Astrocyte of the cerebellum (primary cell): ENCODE measurements around the gene KDM4B.

Source experiments
- DNase-seq: peaks from one replicate; pipeline ENCODE4 v3.0.0-alpha.2; 2011; ENCODE audit warnings: low read depth
- H3K4me3 ChIP-seq: 2 replicates; pipeline ENCODE4 v1.5.1; 2011; ENCODE audit warnings: mild to moderate bottlenecking, low read depth, low read length, moderate library complexity
- CTCF ChIP-seq: IDR thresholded peaks from 2 replicates; pipeline ENCODE4 v1.5.1; 2012; ENCODE audit warnings: low read length, low read depth, moderate library complexity, mild to moderate bottlenecking; ENCODE audit errors: missing control alignments
- in situ Hi-C: cut with HindIII; loops from 2 replicates; pipeline ENCODE4 v1.10.0; 2017; ENCODE audit warnings: low sequenced_read_pairs

The KDM4B gene

GRCh38 chr19:5125797-5126497 is 157.0 kb downstream of the KDM4B start:
- in situ Hi-C loops = no loop called here
- no peak overlapping the region for H3K4me3 ChIP-seq
- no peak for TF ChIP-seq CTCF
- DNase-seq = no peak

GRCh38 chr19:5126498-5127223 is 157.7 kb downstream of the KDM4B start:
- in situ Hi-C loops = no loop called here
- no peak overlapping the region for H3K4me3 ChIP-seq
- TF ChIP-seq CTCF = no peak
- DNase-seq = no peak

GRCh38 chr19:5127717-5128116 is 158.8 kb downstream of the KDM4B start:
- no peak for DNase-seq
- in situ Hi-C loops = no loop called here
- H3K4me3 ChIP-seq = no peak overlapping the region
- no peak for TF ChIP-seq CTCF

GRCh38 chr19:5128251-5128935 is 159.5 kb downstream of the KDM4B start:
- in situ Hi-C loops = no loop called here
- no peak for DNase-seq
- H3K4me3 ChIP-seq = no peak overlapping the region
- no peak for TF ChIP-seq CTCF

- in situ Hi-C loops = no loop called here
- H3K4me3 ChIP-seq = no peak overlapping the region
- no peak for TF ChIP-seq CTCF
- no peak for DNase-seq
Measured at GRCh38 chr19:5128936-5129389, 160.1 kb downstream of the KDM4B start.

GRCh38 chr19:5129691-5130090 is 160.8 kb downstream of the KDM4B start:
- H3K4me3 ChIP-seq = no peak overlapping the region
- in situ Hi-C loops = no loop called here
- DNase-seq = no peak
- TF ChIP-seq CTCF = no peak
